ENCODE measurements around the gene ZFYVE9. TPM values are rescaled to one million over a fixed set of nuclear protein-coding genes. Genes with fewer than 3 reads are reported as not detected.

Gene ZFYVE9
- total and polyA plus RNA-seq, 2 of the 8 experiments (the other 6 are each of a cell fraction or from before 2014, with no cell fraction given) = 5.8 to 26.5 TPM

DNA sequence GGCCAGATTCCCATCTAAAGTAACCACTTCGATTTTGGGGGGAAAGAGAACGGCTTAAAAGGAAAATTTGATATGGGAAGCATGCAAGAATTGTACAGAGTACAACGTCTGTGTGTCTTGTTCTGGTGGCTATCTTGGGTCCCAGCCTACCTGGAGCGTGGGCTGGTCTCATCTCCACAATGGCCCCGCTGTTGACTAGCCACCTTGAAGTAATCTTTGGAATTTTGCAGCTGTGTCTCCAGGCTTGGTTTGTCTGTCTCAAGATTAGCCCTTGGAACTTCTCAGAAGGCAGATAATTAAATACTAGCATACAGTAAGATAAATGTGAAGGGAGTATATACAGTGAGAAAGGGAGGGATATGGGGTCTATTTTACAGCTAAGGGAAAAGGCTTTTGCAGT is 225.4 kb downstream of the ZFYVE9 start:
- Histone ChIP-seq H2BK120ac (replicated peaks; ENCODE audit: low read depth, low read length) (no peak overlapping the region), H3K23ac (ENCODE audit: insufficient read length) (no peak overlapping the region), H2AK5ac (ENCODE audit: low read depth, low read length) (no peak overlapping the region), H3K23me2 (ENCODE audit: low read depth, low read length) (peaks cover 12% of the 10 kb centered on the region), H2BK5ac (ENCODE audit: low read depth, low read length) (no peak overlapping the region), H2BK15ac (ENCODE audit: low read length) (no peak overlapping the region), H3K36me3 (ENCODE audit: control insufficient read depth in 2 of 4, insufficient read depth in 4 of 4, low read length in 3 of 4) (peaks cover 0 to 4% (median 2%) of the 10 kb centered on the region in 4 experiments; a peak in 3 of 8 replicates), H3K18ac (ENCODE audit: extremely low read depth, low read length) (no peak overlapping the region), H3K14ac (ENCODE audit: insufficient read length) (no peak overlapping the region), H3K4ac (replicated peaks; ENCODE audit: insufficient read length, low read depth, low read length) (no peak overlapping the region), H3K79me1 (ENCODE audit: low read depth, low read length) (peaks cover 9% of the 10 kb centered on the region; the same call in 1 of the 2 replicates), H4K91ac (replicated peaks; ENCODE audit: insufficient read length, low read length) (no peak overlapping the region), H4K20me1 (replicated peaks in 1 of 2; ENCODE audit: control insufficient read depth in 1 of 2, insufficient read depth in 2 of 2, low read length in 2 of 2) (peaks cover 0 to 6% of the 10 kb centered on the region in 2 experiments), H2BK20ac (ENCODE audit: low read length) (no peak overlapping the region), H3K79me2 (ENCODE audit: control insufficient read depth in 1 of 2, insufficient read depth in 2 of 2, low read length in 2 of 2) (peaks cover 0 to 5% of the 10 kb centered on the region in 2 experiments; a peak in 1 of 4 replicates), H2AFZ (ENCODE audit: low read length) (no peak overlapping the region), H3K27ac (ENCODE audit: low read depth, low read length) (no peak overlapping the region), H3K27me3 (replicated peaks in 1 of 4; ENCODE audit: control insufficient read depth in 3 of 4, extremely low read depth in 1 of 4, insufficient read depth in 3 of 4, low read length in 3 of 4) (no peaks in the 10 kb centered on the region), H3K4me3 (ENCODE audit: extremely low read depth in 1 of 4, insufficient read depth in 2 of 4, low read depth in 3 of 4, low read length in 4 of 4) (peak overlapping the region in 1 of 4 experiments; percentile 86; a peak in 1 of 8 replicates), H2BK12ac (ENCODE audit: low read depth, low read length) (no peak overlapping the region), H4K5ac (ENCODE audit: insufficient read length, low read depth, low read length) (no peak overlapping the region), H3K56ac (replicated peaks; ENCODE audit: insufficient read length, low read depth, low read length) (no peak overlapping the region), H3K9ac (replicated peaks in 1 of 4; ENCODE audit: extremely low read depth in 1 of 4, low read depth in 3 of 4, low read length in 3 of 4) (no peak overlapping the region), H3K9me3 (ENCODE audit: insufficient read depth in 2 of 2, low read depth in 1 of 2, low read length in 1 of 2) (no peaks in the 10 kb centered on the region), H3K4me2 (ENCODE audit: insufficient read depth in 1 of 2, low read depth in 2 of 2, low read length in 2 of 2) (peak overlapping the region in 1 of 2 experiments; percentile 99; a peak in 1 of 4 replicates), H4K8ac (ENCODE audit: extremely low read depth, insufficient read depth, low read length) (no peak overlapping the region), H3K4me1 (replicated peaks in 1 of 4; ENCODE audit: control insufficient read depth in 3 of 4, insufficient read depth in 4 of 4, low read length in 3 of 4) (peaks cover 0 to 9% (median 5%) of the 10 kb centered on the region in 4 experiments)
- TF ChIP-seq JUND (IDR thresholded peaks at IDR 0.05; ENCODE audit: low read length) = no peak
- TF ChIP-seq TBP (IDR thresholded peaks at IDR 0.05; ENCODE audit: low read depth, low read length) = no peak
- TF ChIP-seq NANOG (IDR thresholded peaks at IDR 0.05; ENCODE audit: insufficient read depth, low read depth, low read length, poor library complexity, severe bottlenecking) = no peak
- no peak for TF ChIP-seq EGR1 (IDR thresholded peaks at IDR 0.05; ENCODE audit: borderline replicate concordance, low read depth, low read length)
- TF ChIP-seq HDAC2 (IDR thresholded peaks at IDR 0.05; ENCODE audit: borderline replicate concordance in 1 of 2, low read depth in 2 of 2, low read length in 2 of 2) = no peak
- TF ChIP-seq ATF3 (IDR thresholded peaks at IDR 0.05; ENCODE audit: insufficient read depth, low read depth, low read length) = no peak
- no peak for TF ChIP-seq TAF7 (optimal IDR thresholded peaks at IDR 0.05; ENCODE audit: borderline replicate concordance, low read depth, low read length)
- no peak for TF ChIP-seq TEAD4 (IDR thresholded peaks at IDR 0.05; ENCODE audit: low read depth, low read length)
- no peak for TF ChIP-seq CREB1 (IDR thresholded peaks at IDR 0.05)
- TF ChIP-seq ASH2L (IDR thresholded peaks at IDR 0.05; ENCODE audit: low read length) = no peak
- WGBS, 2 experiments (ENCODE audit: extremely low coverage in 1 of 2, insufficient coverage in 1 of 2, insufficient read length in 1 of 2, insufficient replicate concordance in 2 of 2, low coverage in 1 of 2, low lambda C conversion rate in 2 of 2, missing lambda C conversion rate in 1 of 2) = 84% methylated on average over 5 of the region's 5 CpGs; no CpG with 5 or more reads in 1 of the 2 experiments
- DNase-seq (ENCODE audit: low read depth in 1 of 2, low spot score in 2 of 2) (no peak), FAIRE-seq (no peak)
- ChIA-PET CTCF (ENCODE audit: partially characterized antibody) (no interaction called here), POLR2A (ENCODE audit: partially characterized antibody) (interaction anchor here (0.6 to 4.0 kb wide), 5 partner anchors 16 to 512 kb away, joined by 3 to 46 read pairs (median 7); partner anchors contain the start of genes BTF3L4, ORC1, PRPF38A and TXNDC12)

All from H1 (cell line).